ENCODE results near the gene SGSM1. TPM values are rescaled to one million over a fixed set of nuclear protein-coding genes. Genes with fewer than 3 reads are reported as not detected.

Gene SGSM1
- total RNA-seq, 2 donors from 2014 or later, result 0.17 to 0.75 TPM

GRCh38 chr22:24948356-24949202 is 142.6 kb downstream of the SGSM1 start:
- peaks cover 35 to 49% of the 10 kb centered on the region in 2 donors for H3K27me3 Mint-ChIP-seq
- H3K4me1 Mint-ChIP-seq (ENCODE audit: low read depth in 2 of 2), result peaks cover 22% of the 10 kb centered on the region in 2 donors
- ATAC-seq, result no peak
- H3K36me3 Mint-ChIP-seq, result no peaks in the 10 kb centered on the region
- DNase-seq (ENCODE audit: low spot score), result no peak
- no peak overlapping the region for H3K27ac Mint-ChIP-seq
- H3K4me3 Mint-ChIP-seq, result no peak overlapping the region
- no peaks in the 10 kb centered on the region for H3K9me3 Mint-ChIP-seq

- H3K27me3 Mint-ChIP-seq, result peaks cover 39 to 57% of the 10 kb centered on the region in 2 donors
- H3K9me3 Mint-ChIP-seq, result no peaks in the 10 kb centered on the region
- H3K4me3 Mint-ChIP-seq, result no peak overlapping the region
- H3K4me1 Mint-ChIP-seq (ENCODE audit: low read depth in 2 of 2), result peaks cover 22% of the 10 kb centered on the region in 2 donors
- H3K36me3 Mint-ChIP-seq, result no peaks in the 10 kb centered on the region
- DNase-seq (ENCODE audit: low spot score) (no peak), ATAC-seq (no peak)
- H3K27ac Mint-ChIP-seq, result no peak overlapping the region
These were observed 144.4 kb downstream of the SGSM1 start for GRCh38 chr22:24950272-24950902.

GRCh38 chr22:24951942-24952836 is 146.2 kb downstream of the SGSM1 start, which contains the start of gene KIAA1671:
TSS of gene KIAA1671 (plus strand) at chr22:24952716. CDS start at chr22:25028000, 75,284 bp downstream.
- Mint-ChIP-seq H3K27me3 (peaks cover 47 to 59% of the 10 kb centered on the region in 2 donors), H3K9me3 (no peaks in the 10 kb centered on the region), H3K36me3 (no peaks in the 10 kb centered on the region), H3K27ac (peak within 1 kb of the TSS; percentile 8 to 38), H3K4me1 (ENCODE audit: low read depth in 2 of 2) (peaks cover 22% of the 10 kb centered on the region in 2 donors), H3K4me3 (peak within 1 kb of the TSS; percentile 64)
- ATAC-seq (peak; percentile 93 to 96), DNase-seq (ENCODE audit: low spot score) (peak; percentile 87)

GRCh38 chr22:24952837-24953383 is 146.9 kb downstream of the SGSM1 start:
- H3K4me3 Mint-ChIP-seq, result peak overlapping the region; percentile 64
- peaks cover 40 to 53% of the 10 kb centered on the region in 2 donors for H3K27me3 Mint-ChIP-seq
- ATAC-seq (no peak), DNase-seq (ENCODE audit: low spot score) (no peak)
- peaks cover 22% of the 10 kb centered on the region in 2 donors for H3K4me1 Mint-ChIP-seq (ENCODE audit: low read depth in 2 of 2)
- H3K9me3 Mint-ChIP-seq, result no peaks in the 10 kb centered on the region
- no peak overlapping the region for H3K27ac Mint-ChIP-seq
- no peaks in the 10 kb centered on the region for H3K36me3 Mint-ChIP-seq

GRCh38 chr22:24953384-24954113 is 147.5 kb downstream of the SGSM1 start:
- H3K4me1 Mint-ChIP-seq (ENCODE audit: low read depth in 2 of 2), result peaks cover 22% of the 10 kb centered on the region in 2 donors
- no peak overlapping the region for H3K27ac Mint-ChIP-seq
- DNase-seq (ENCODE audit: low spot score) (no peak), ATAC-seq (no peak)
- no peaks in the 10 kb centered on the region for H3K36me3 Mint-ChIP-seq
- peak overlapping the region; percentile 64 for H3K4me3 Mint-ChIP-seq
- H3K27me3 Mint-ChIP-seq, result peaks cover 40 to 50% of the 10 kb centered on the region in 2 donors
- H3K9me3 Mint-ChIP-seq, result no peaks in the 10 kb centered on the region

GRCh38 chr22:24954114-24954463 is 148.1 kb downstream of the SGSM1 start:
- H3K27ac Mint-ChIP-seq, result no peak overlapping the region
- ATAC-seq (no peak), DNase-seq (ENCODE audit: low spot score) (no peak)
- no peaks in the 10 kb centered on the region for H3K36me3 Mint-ChIP-seq
- H3K9me3 Mint-ChIP-seq, result no peaks in the 10 kb centered on the region
- peaks cover 40 to 50% of the 10 kb centered on the region in 2 donors for H3K27me3 Mint-ChIP-seq
- H3K4me3 Mint-ChIP-seq, result peak overlapping the region; percentile 64
- peaks cover 22% of the 10 kb centered on the region in 2 donors for H3K4me1 Mint-ChIP-seq (ENCODE audit: low read depth in 2 of 2)

- H3K4me3 Mint-ChIP-seq, result no peak overlapping the region
- no peaks in the 10 kb centered on the region for H3K9me3 Mint-ChIP-seq
- ATAC-seq (no peak), DNase-seq (ENCODE audit: low spot score) (no peak)
- no peak overlapping the region for H3K27ac Mint-ChIP-seq
- no peaks in the 10 kb centered on the region for H3K36me3 Mint-ChIP-seq
- H3K4me1 Mint-ChIP-seq (ENCODE audit: low read depth in 2 of 2), result peaks cover 19 to 20% of the 10 kb centered on the region in 2 donors
- peaks cover 35 to 43% of the 10 kb centered on the region in 2 donors for H3K27me3 Mint-ChIP-seq
These were observed 148.8 kb downstream of the SGSM1 start for GRCh38 chr22:24954856-24955255.

GRCh38 chr22:24957043-24957442 is 151.0 kb downstream of the SGSM1 start:
- Mint-ChIP-seq H3K4me1 (ENCODE audit: low read depth in 2 of 2) (peaks cover 11 to 14% of the 10 kb centered on the region in 2 donors), H3K9me3 (no peaks in the 10 kb centered on the region), H3K36me3 (no peaks in the 10 kb centered on the region), H3K27me3 (peaks cover 21 to 28% of the 10 kb centered on the region in 2 donors), H3K4me3 (no peak overlapping the region), H3K27ac (no peak overlapping the region)
- no peak for DNase-seq (ENCODE audit: low spot score)
- no peak for ATAC-seq

GRCh38 chr22:24961217-24961844 is 155.3 kb downstream of the SGSM1 start:
- peaks cover 0 to 4% of the 10 kb centered on the region in 2 donors for H3K27me3 Mint-ChIP-seq
- peak in 1 of 2 donors; percentile 33 for ATAC-seq
- no peak overlapping the region for H3K4me3 Mint-ChIP-seq
- H3K4me1 Mint-ChIP-seq (ENCODE audit: low read depth in 2 of 2), result peaks cover 8 to 10% of the 10 kb centered on the region in 2 donors
- no peak for DNase-seq (ENCODE audit: low spot score)
- H3K9me3 Mint-ChIP-seq, result no peaks in the 10 kb centered on the region
- H3K36me3 Mint-ChIP-seq, result no peaks in the 10 kb centered on the region
- H3K27ac Mint-ChIP-seq, result peak overlapping the region in 1 of 2 donors; percentile 22

- ATAC-seq (no peak), DNase-seq (ENCODE audit: low spot score) (no peak)
- peaks cover 0 to under 1% of the 10 kb centered on the region in 2 donors for H3K27me3 Mint-ChIP-seq
- peaks cover 8 to 10% of the 10 kb centered on the region in 2 donors for H3K4me1 Mint-ChIP-seq (ENCODE audit: low read depth in 2 of 2)
- H3K9me3 Mint-ChIP-seq, result no peaks in the 10 kb centered on the region
- no peaks in the 10 kb centered on the region for H3K36me3 Mint-ChIP-seq
- H3K27ac Mint-ChIP-seq, result peak overlapping the region in 1 of 2 donors; percentile 22
- no peak overlapping the region for H3K4me3 Mint-ChIP-seq
These were observed 156.1 kb downstream of the SGSM1 start for GRCh38 chr22:24962094-24962493.

- no peak for DNase-seq (ENCODE audit: low spot score)
- H3K4me1 Mint-ChIP-seq (ENCODE audit: low read depth in 2 of 2), result peaks cover 8 to 10% of the 10 kb centered on the region in 2 donors
- H3K27me3 Mint-ChIP-seq, result no peaks in the 10 kb centered on the region
- no peak overlapping the region for H3K4me3 Mint-ChIP-seq
- H3K27ac Mint-ChIP-seq, result no peak overlapping the region
- ATAC-seq, result no peak
- no peaks in the 10 kb centered on the region for H3K9me3 Mint-ChIP-seq
- no peaks in the 10 kb centered on the region for H3K36me3 Mint-ChIP-seq
These were observed 156.8 kb downstream of the SGSM1 start for GRCh38 chr22:24962835-24963234.

GRCh38 chr22:24964441-24964840 is 158.4 kb downstream of the SGSM1 start:
- H3K4me3 Mint-ChIP-seq, result no peak overlapping the region
- no peaks in the 10 kb centered on the region for H3K36me3 Mint-ChIP-seq
- DNase-seq (ENCODE audit: low spot score) (no peak), ATAC-seq (no peak)
- H3K9me3 Mint-ChIP-seq, result no peaks in the 10 kb centered on the region
- H3K27me3 Mint-ChIP-seq, result no peaks in the 10 kb centered on the region
- H3K4me1 Mint-ChIP-seq (ENCODE audit: low read depth in 2 of 2), result peaks cover 8 to 10% of the 10 kb centered on the region in 2 donors
- no peak overlapping the region for H3K27ac Mint-ChIP-seq

Measured in natural killer cell treated with Interleukin-12 subunit alpha and Interleukin-12 subunit beta and Interleukin-15 and Interleukin-18, amount 100 ng/mL, for 72 hours (primary cell).